GM19452 (cell line): Measurements from ENCODE around the gene NOXA1.

Experiments used
- ATAC-seq: cut with Tn5 transposase; IDR thresholded peaks from one replicate; pipeline ENCODE4 v1.9.1; 2021; ENCODE audit not compliant: unreplicated experiment

Gene NOXA1

DNA sequence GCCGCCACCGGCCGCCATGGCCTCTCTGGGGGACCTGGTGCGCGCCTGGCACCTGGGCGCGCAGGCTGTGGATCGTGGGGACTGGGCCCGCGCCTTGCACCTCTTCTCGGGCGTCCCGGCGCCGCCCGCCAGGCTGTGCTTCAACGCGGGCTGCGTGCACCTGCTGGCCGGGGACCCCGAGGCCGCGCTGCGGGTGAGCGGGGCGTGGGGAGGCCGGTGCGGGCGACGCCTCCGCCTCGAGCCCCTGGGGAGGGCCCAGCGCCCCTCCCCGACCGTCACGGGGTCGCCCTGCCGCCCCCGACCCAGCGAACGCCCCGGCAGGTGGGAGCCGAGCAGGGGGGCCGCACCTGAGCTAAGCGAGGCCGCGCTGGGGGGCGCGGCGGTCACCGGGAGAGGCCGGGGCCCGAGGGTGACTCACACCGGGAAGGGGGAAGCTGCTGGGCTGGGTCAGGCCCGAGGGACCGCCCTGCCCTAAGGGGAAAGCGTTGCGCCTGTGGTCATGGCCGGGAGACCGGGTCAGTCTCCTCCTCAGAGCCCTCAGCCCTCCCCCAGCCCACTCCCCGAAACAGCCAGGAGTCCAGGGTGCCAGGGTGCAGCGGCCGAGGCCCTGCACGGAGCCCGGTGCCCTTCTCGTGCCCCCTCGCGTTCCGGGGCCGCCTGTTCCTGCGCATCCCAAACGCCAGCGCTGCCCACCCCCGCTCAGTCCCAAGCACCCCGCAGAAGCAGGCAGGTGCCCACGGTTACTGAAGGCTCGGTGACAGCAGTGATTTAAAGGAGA lies 510 bp downstream of the NOXA1 start:
- ATAC-seq, result peak; percentile 43

DNA sequence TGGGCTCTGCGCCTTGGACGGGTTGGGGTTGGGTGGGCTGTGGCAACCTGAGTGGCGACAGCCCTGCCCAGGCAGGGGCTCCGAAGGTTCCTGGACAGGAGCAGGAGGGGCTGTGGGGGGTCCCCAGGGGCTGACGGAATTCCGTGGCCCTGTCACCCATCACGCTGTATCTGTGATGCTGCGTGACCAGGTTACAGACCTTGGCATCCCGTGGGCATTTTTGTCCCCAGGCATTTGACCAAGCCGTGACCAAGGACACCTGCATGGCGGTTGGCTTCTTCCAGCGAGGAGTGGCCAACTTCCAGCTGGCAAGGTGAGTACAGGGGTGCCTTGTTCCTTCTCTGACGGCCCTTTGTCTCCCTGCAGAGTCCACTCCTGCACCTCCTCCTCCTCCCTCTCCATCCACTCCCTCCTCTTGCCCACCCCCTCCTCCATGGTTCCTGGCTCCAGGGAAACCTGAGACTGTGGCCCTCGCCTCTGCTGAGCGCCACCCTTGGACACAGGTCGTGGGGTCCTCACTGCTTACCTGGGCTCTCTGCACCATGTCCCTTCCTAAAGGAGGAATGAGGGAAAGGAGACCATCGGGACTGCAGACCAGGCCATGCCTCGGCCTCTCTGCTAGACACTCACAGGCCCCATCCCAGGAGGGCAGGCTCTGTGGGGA lies 3.0 kb downstream of the NOXA1 start:
- ATAC-seq, result no peak

- no peak for ATAC-seq
Observed at GRCh38 chr9:137427454-137428310, 4.5 kb downstream of the NOXA1 start.

DNA sequence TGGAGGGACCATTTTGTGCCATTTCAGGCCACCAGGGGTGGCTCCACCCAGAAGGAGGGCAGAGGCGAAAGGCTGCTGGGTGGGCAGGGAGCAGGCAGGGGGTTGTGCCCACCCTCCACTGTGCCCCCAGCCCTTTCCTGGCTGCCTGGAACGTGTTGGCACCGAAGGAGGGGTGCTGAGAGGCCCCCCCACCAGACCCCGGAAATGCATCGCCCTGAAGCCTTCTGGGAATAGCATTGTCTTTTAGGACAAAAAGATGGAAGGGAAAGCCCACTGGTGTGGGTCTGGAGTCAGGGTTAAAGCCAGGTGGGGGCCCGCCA lies 5.1 kb downstream of the NOXA1 start:
- ATAC-seq, result no peak

DNA sequence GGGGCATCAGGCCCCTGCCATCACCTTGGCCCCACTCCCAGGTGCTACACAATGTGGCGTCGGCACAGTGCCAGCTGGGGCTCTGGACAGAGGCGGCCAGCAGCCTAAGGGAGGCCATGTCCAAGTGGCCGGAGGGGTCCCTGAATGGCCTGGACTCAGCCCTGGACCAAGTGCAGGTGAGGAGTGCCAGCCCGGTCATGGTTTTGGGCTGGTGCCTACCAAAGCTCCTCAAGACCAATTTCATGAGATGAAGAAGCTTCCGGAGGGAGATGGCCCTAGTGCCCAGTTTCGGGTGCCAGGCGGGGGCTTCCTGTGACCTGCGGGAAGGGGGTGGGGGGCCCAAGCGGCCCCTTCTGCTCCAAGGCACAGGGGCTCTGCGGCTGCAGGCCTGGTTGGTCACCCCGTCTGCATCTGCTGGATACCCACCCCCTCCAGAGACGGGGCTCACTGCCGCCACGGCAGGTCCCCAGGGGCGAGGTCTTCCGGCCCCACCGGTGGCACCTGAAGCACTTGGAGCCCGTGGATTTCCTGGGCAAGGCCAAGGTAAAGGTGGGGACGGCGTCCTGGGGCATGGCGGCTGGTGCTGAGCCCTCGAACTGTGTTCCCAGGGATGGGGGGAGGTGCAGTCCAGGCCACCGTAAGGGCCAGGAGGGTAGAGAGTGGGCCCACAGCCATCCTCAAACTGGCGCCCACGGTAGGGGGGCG lies 5.8 kb downstream of the NOXA1 start:
- ATAC-seq, result no peak

- ATAC-seq, result no peak
Observed at GRCh38 chr9:137429546-137429890, 6.3 kb downstream of the NOXA1 start.

GRCh38 chr9:137429974-137430722 lies 7.0 kb downstream of the NOXA1 start:
- ATAC-seq, result no peak

DNA sequence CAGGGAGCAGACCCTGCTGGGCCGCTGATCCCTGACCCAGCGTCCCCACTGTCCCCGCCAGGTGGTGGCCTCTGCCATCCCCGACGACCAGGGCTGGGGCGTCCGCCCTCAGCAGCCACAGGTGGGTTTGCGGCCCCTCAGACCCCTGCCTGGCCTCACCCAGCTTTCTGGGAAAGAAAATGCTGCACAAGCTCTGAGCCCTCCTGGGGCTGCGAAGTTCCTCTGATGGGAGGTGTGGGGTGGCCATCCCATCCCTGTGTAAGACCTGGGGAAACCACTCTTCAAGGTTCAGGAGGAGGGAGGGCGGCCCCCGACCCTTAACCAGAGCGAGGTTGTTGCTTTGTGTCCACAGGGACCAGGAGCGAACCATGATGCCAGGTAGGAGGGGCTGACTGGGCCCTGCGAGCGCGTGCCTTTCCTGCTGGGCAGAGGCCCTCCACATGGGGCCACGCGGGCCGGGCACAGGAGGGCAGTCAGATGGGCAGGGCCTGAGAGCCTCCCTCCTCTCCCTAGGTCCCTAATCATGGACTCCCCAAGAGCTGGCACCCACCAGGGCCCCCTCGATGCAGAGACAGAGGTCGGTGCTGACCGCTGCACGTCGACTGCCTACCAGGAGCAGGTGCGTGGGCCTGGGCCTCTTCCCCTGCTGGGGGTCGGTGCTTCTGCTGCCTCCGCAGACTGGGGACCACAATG lies 7.7 kb downstream of the NOXA1 start:
- no peak for ATAC-seq

DNA sequence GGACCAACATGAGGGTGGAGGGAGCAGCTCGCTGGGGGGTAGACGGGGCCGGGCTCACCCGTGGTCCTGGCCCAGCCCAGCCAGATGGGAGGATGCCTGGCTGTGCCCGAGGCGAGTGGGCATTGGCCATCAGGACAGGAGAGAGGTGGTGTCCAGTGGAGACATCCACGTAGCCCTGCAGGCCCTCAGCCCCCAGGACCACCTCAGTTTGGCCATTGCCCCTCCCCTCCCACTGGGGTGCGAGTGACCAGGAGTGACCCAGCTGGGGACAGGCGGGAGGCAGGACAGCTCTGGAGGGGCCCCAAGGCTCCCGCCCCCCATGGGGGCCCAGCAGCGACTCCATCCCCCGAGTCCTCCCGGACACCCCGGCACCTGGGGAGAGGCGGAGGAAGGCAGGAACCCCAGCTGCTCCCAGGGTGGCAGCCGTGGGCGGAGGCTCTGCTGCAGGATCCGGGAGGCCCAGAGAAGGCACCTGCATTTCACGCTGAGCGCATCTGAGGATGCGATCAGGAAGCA lies 8.3 kb downstream of the NOXA1 start:
- no peak for ATAC-seq

DNA sequence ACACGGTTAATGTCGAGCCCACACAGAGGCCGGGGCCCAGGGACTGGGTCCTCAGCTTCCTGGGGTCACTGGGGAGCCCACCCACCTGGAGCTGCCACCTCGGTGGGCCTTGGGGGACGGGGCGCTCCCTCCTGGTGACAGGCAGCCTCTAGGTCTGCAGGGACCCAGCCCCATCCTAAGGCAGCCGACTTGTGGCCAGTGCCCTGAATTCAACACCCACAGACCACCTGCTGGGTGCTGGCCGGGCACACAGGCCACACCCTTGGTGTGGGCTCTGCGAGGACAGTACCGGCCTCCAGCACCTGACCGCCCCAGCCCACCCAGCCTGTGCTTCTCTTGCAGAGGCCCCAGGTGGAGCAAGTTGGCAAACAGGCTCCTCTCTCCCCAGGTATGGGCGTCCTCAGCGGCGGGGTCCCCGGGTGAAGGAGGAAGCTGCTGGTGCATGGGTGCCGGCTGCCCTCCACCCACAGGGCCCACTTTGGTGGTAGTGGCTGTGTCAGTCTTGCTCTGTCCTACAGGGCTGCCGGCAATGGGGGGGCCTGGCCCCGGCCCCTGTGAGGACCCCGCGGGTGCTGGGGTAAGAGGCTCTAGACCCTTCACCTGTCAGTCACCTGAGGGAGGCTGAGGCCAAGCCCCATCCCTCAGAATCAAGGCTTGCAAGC lies 9.6 kb downstream of the NOXA1 start:
- ATAC-seq, result no peak

GRCh38 chr9:137433349-137433915 lies 10.2 kb downstream of the NOXA1 start:
- ATAC-seq, result no peak

GRCh38 chr9:137433916-137434431 lies 10.8 kb downstream of the NOXA1 start:
- ATAC-seq, result no peak

- ATAC-seq, result no peak
Observed at GRCh38 chr9:137434498-137435380, 11.5 kb downstream of the NOXA1 start.

- no peak for ATAC-seq
Observed at GRCh38 chr9:137435381-137435891, 12.2 kb downstream of the NOXA1 start.

- ATAC-seq, result no peak
Observed at GRCh38 chr9:137435980-137436760, 13.0 kb downstream of the NOXA1 start.

DNA sequence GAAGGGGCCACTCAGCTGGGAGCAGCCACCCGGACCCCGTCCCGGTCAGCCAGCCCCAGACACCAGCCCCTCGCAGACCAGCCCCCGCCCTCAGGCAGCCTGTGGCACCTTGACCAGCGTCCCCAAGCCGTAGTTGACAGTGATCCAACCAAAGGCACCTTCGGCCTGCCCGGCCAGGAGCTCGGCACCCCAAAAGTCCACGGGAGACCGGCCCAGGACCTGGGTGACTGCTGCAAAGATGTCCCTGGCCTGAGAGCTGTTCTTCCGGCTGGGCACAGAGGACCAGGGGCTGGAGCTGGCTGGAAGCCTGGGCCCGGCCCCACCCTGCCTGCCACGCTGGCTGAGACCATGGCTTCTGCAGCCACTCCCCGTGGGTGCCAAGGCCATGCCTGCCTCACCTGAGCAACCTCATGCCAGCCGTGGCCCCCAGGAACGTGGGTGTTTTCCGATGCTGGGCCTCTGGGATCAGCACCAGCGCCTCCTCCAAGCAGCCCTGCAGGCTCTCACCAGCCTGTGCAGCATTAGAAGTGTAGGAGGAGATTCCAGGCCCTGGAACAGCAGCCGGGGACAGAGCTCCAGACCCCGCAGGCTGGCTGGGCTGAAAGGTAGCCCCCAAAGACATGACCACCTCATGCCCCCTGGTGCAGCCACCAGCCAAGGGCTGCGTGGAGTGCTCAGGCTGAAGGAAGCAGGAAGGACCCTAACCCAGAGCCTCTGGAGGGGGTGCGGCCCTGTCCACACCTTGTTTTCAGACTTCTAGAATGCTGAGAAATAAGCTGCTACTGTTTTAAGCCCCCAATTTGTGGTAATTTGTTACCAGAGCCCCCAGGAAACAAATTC lies 13.8 kb downstream of the NOXA1 start:
- no peak for ATAC-seq
